HG03196 (cell line): Measurements from ENCODE around the gene FRG1.
"Not testable (repeated sequence)": the region's sequence is repeated elsewhere in the genome, so short reads cannot be mapped to it uniquely, and the experiment has no call there.

Source experiments
- ATAC-seq: cut with Tn5 transposase; IDR thresholded peaks from one replicate; pipeline ENCODE4 v1.9.1; 2021; ENCODE audit not compliant: unreplicated experiment

The FRG1 gene

GRCh38 chr4:189984661-189985060 is 44.0 kb downstream of the FRG1 start:
- not testable (repeated sequence) for ATAC-seq

- ATAC-seq, result not testable (repeated sequence)
These were observed 45.1 kb downstream of the FRG1 start for GRCh38 chr4:189985651-189986243.

GRCh38 chr4:189988877-189989431 is 48.3 kb downstream of the FRG1 start:
- no peak for ATAC-seq

GRCh38 chr4:189989941-189990340 is 49.3 kb downstream of the FRG1 start:
- not testable (repeated sequence) for ATAC-seq
